ENCODE results near the gene MPC1. TPM values are rescaled to one million over a fixed set of nuclear protein-coding genes. Genes with fewer than 3 reads are reported as not detected.
"Not testable (repeated sequence)": the region's sequence is repeated elsewhere in the genome, so short reads cannot be mapped to it uniquely, and the experiment has no call there.

MPC1 gene
- total RNA-seq, 1 donor from 2014 or later = 12.3 TPM

GRCh38 chr6:166381381-166381732 is 1.4 kb downstream of the MPC1 start:
- no peak for DNase-seq (ENCODE audit: low read depth)

GRCh38 chr6:166379800-166380199 is 2.9 kb downstream of the MPC1 start:
- DNase-seq (ENCODE audit: low read depth) = peak; percentile 16

GRCh38 chr6:166379103-166379586 is 3.6 kb downstream of the MPC1 start:
- DNase-seq (ENCODE audit: low read depth) = no peak

- DNase-seq (ENCODE audit: low read depth) = no peak
Measured at GRCh38 chr6:166377721-166378120, 5.0 kb downstream of the MPC1 start.

DNA sequence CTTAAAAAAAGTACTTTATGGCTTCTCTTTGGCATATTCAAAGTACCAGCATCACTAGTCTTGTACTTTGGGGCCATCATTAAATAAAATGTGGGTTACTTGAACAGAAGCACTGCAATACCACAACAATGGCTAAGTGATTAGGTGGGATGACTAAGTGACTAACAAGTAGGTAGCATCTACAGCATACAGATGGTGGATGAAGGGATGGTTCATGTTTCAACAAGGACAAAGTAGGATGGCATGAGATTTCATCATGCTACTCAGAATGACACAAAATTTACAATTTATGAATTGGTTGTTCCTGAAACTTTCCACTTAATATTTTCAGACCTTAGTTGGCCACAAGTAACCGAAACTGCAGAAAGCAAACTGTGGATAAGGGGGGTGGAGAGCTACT is 7.7 kb downstream of the MPC1 start:
- no peak for DNase-seq (ENCODE audit: low read depth)

GRCh38 chr6:166370489-166370888 is 12.3 kb downstream of the MPC1 start:
- no peak for DNase-seq (ENCODE audit: low read depth)

GRCh38 chr6:166369782-166370181 is 13.0 kb downstream of the MPC1 start:
- no peak for DNase-seq (ENCODE audit: low read depth)

DNA sequence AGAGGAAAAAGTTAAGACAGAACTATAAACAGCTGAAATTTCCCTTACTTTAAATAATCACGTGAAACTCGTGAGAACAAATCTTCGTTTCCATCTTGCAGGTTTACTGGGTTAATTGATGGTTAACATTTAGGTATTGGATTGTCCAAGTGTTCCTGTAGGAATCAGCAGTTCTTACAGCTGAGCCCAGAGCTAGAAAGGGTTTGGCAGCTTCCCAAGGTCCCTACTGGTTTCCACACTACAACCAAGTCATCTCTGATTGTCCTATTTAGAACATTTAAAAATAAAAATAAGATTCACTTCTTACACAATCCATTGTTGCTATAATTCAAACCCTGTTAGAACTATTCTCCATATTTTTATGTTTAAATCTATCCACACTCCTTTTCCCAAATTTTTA is 15.8 kb downstream of the MPC1 start:
- DNase-seq (ENCODE audit: low read depth) = no peak

- DNase-seq (ENCODE audit: low read depth) = no peak
Measured at GRCh38 chr6:166365806-166366205, 16.9 kb downstream of the MPC1 start.

GRCh38 chr6:166365221-166365620 is 17.5 kb downstream of the MPC1 start:
- no peak for DNase-seq (ENCODE audit: low read depth)

DNA sequence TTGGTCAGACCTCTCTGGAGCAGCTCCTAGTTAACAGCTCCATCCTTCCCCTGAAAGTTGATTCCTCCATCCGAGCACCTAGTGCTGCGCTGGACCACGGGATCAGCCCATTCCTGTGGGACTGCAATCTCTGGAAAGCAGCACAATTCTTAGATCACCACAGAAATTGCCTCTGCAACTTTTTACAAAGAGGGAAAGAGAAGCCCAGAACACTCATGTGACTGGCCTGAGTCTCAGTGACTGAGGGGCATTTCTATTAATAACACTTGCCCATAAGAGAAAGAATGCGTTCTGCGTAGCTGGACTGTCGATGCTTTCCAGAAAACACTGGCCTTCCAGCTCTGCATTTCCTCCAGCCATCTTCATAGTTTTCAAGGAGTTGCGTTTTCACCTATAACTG is 18.3 kb downstream of the MPC1 start:
- DNase-seq (ENCODE audit: low read depth) = no peak

DNA sequence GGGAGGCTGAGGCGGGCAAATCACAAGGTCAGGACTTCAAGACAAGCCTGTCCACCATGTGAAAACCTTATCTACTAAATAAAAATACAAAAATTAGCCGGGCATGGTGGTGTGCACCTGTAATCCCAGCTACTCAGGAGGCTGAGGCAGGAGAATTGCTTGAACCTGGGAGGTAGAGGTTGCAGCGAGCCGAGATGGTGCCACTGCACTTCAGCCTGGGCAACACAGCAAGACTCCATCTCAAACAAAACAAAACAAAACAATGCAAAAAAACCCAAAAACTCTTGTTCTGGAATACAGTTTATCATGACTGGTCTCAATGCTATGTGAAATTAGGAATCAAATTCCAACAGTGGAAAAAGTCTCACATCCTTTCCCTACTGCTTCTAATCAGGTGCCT is 20.3 kb downstream of the MPC1 start:
- DNase-seq (ENCODE audit: low read depth) = not testable (repeated sequence)

GRCh38 chr6:166361077-166361429 is 21.7 kb downstream of the MPC1 start:
- DNase-seq (ENCODE audit: low read depth) = no peak

DNA sequence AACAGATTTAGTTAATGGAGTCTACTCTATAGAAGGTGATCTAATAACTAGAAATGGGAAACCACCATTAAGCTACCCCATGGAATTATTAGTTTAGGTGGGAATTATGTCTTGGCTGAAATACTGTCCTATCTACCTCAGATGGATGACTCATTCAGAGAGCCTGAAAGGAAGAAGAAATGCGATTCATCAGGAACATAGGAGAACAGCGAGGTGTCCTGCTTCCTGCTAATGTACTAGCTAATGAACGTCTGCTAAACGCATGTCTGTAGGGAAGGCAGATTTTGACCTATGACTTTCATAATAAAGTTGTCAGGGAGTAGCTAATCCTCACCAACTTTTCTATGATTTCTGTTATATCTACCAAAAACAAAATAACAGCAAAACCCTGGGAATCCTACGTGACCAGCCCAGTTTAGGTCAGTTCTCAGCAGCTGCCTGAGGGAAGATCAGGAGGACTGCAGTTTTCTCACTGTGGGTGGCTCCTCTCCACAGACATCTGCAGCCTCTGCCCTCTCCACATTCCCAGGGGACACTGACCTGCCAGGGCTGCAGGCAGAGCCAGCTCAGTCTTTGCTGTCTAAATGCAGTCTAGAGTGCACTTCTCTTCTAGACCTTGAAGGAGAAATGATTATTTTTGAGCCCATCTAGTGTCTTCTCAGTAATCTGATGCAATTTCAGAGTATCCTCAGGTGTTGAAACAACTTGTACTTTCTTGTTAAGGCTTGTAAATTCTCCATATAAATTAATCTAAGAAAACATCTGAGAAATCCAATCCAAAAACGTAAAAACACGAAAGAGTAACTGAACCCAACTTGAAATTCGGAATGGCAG is 22.3 kb downstream of the MPC1 start:
- no peak for DNase-seq (ENCODE audit: low read depth)

DNA sequence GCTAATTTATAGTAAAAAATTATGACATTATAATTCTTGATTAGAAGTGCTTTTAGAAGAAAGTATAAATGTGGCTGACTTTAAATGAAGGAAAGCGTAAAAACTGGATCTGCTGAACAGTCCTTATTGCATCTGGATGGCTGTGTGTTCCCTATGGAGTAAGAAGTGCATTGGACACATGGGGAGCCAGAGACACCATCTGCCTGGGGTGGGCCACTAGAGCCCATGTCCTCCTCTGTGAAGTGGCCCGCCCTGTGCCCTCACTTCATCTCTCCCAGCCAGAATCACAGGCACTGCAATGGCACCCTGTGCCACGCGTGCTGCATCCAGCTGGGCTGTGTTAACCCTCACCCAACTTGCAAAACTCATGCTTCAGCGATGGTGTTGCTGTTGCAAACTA is 27.2 kb downstream of the MPC1 start:
- DNase-seq (ENCODE audit: low read depth) = no peak

GRCh38 chr6:166354965-166355364 is 27.8 kb downstream of the MPC1 start:
- DNase-seq (ENCODE audit: low read depth) = no peak

GRCh38 chr6:166354143-166354542 is 28.6 kb downstream of the MPC1 start:
- no peak for DNase-seq (ENCODE audit: low read depth)

DNA sequence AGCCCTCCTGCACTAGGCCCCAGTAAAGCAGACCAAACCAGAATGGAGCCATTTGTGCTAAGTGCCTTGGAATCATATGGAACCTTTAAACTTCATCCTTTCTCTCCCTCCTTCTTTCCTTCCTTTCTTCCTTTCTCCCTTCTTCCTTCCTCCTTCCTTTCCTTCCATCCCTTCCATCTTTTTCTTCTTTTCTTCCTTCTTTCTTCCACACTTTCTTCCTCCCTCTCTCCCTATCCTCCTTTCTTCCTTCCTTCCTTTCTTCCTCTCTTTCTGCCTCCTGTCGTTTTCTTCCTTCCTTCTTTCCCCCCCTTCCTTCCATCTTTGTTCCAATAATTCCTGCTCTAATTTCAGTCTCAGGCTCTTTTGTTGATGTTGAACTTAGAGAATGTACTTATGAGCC is 29.2 kb downstream of the MPC1 start:
- no peak for DNase-seq (ENCODE audit: low read depth)

DNA sequence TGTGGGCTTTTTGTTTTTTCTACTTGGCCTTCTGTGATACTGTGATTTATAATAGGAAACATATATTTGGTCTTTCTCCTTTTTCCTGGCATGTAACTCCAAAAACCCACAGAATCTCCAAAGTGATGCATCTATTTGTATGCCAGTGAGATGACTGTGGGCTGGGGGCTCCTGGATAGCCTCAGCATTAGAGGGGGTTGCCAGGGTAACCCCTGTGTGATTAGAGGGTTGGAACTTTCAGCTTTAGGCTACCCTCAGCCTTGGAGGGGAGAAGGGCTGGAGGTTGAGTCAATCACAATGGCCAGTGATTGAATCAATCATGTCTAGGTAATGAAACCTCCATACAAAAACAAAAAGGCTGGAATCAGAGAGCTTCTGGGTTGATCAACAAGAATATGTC is 29.8 kb downstream of the MPC1 start:
- no peak for DNase-seq (ENCODE audit: low read depth)

DNA sequence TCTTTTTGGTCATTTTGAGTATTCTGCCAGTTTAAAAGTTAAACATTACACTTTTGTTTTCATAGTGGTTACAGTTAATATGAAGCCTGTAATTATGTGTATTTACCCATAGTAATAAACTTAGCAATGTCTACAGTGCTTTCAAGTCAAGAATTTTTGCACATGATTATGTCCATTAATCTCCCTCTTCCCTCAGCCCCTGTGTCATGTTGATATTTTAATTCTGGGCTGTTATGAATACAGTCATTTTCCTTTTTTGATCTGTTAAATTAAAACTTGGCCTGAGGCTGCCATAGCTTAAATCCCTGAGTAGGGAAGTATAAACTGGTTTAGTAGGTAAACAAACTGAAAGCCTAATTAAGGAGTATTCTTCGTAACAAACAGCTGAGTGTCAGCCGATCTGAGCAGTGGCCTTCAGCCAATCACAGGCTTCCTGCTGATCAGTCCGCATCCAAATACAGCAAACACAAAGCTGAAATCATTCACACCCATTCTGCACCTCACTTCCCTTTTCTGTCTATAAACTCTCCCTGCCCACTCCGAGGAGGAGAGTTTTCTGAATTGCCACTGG is 30.9 kb downstream of the MPC1 start:
- DNase-seq (ENCODE audit: low read depth) = peak; percentile 94

DNA sequence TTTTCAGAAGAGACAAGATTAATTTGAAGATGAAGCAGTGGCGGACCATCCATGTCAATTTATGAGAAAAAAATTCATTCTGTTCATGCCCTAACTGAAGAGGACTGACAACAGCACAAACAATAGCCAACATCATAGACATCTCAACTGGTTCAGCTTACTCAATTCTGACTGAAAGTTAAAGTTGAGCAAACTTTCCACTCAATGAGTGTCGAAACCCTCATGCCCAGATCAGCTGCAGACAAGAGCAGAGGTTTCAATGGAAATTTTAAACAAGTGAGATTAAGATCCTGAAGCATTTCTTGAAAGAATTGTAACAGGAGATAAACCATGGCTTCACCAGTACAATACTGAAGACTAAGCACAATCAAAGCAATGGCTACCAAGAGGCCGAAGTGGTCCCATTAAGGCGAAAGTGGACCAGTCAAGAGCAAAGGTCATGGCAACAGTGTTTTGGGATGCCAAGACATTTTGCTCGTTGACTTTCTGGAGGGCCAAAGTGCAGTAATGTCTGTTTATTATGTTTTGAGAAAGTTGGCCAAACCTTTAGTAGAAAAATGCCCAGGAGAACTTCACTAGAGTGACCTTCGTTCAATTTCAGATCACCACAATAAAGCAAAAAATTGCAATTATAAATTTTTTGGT is 34.3 kb downstream of the MPC1 start:
- no peak for DNase-seq (ENCODE audit: low read depth)

DNA sequence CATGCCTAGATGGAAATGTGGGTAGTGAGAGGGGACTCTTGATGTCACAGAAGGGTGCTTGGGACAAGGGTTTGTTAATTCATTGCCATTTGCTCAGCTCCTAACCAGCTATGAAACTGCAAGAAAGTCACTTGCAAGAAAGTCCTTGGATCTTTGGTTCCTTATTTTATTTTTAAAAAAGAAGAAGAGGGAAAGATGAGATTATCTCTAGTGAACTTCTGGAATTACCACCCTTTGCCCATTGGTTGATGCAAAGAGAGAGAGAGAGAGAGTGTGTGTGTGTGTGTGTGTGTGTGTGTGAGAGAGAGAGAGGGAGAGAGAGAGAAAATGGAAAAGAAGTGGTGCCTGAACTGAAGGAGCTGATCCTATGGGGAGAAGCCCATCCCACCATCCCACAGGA is 35.8 kb downstream of the MPC1 start:
- DNase-seq (ENCODE audit: low read depth) = no peak

DNA sequence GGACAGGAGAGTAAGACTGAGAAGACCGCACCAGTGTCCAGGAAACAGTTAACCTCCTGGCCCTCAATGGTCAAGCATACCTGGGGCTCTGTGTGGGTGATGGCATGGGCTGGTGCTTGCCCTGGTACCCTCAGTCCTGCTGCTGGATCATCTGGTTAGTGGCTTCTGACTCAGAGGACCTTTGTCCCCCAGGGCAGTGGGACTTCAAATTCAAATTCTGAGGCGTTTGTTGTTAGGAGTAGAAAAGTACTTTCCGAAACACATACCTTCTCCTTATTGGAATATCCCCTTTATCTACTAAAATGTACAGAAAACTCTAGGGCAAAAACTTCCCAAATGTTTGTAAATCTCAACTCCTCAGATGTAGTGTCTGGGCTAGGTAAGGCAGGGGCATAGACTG is 36.3 kb downstream of the MPC1 start:
- DNase-seq (ENCODE audit: low read depth) = no peak
